GM19372 (cell line): ENCODE data around the gene LPGAT1.

Experiments
- ATAC-seq: cut with Tn5 transposase; IDR thresholded peaks from one replicate; pipeline ENCODE4 v1.9.1; 2021; ENCODE audit warnings: mild to moderate bottlenecking, low read depth, moderate library complexity; ENCODE audit not compliant: unreplicated experiment

Gene LPGAT1

DNA sequence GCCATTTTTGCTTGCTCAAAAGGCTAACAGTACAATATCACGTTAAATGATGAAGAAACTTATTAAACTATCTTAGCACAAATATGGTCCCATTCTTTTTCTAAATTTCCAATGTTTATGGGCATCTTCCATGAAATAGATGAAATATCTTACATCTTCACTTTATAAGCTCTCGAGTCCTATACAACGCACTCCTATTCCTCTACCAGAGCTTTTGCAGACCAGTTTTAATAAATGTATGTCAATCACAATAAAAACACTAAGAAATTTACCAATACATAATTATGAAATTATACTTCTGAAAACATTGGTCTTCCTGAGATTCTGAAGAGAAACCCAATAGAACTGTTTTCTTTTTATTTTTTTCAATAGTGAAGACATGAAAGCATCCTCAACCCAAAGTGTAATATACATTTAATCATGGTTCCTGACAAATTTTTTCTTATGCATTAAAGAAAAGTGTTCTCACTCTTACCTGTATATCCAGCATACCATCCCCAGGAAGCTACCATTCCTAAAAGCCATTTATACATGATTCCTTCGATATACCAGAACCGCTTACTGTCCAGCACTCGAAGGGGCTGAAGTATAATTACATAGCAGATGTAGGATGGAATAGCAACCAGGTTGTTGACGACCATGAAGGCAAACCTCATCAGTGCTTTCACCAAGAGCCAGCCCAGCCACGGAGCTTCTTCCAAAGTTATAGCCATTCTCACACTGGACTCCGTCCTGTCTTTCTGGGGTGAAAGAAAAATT lies 1.8 kb downstream of the LPGAT1 start:
- ATAC-seq: no peak

GRCh38 chr1:211827051-211827450 lies 3.5 kb downstream of the LPGAT1 start:
- no peak for ATAC-seq

- ATAC-seq: no peak
Observed at GRCh38 chr1:211825980-211826379, 4.6 kb downstream of the LPGAT1 start.

GRCh38 chr1:211822677-211823407 lies 7.7 kb downstream of the LPGAT1 start:
- ATAC-seq: no peak

DNA sequence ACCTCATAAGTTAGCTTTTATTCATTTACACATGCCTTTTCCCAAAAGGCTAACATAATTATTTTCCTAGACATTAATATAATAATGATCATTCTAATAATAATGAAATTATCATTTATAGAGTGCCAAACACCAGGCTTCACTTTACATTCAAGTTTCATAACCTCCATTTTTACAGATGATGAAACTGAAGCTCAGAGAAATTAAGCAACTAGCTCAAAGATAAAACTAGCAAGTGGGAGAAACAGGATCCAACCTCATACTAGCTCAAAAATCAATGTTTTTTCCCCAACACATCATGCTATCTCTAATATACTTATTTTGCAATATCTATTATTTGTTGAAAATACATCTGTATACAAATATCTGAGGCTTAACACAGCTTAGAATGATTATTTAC lies 14.0 kb downstream of the LPGAT1 start:
- ATAC-seq: no peak

DNA sequence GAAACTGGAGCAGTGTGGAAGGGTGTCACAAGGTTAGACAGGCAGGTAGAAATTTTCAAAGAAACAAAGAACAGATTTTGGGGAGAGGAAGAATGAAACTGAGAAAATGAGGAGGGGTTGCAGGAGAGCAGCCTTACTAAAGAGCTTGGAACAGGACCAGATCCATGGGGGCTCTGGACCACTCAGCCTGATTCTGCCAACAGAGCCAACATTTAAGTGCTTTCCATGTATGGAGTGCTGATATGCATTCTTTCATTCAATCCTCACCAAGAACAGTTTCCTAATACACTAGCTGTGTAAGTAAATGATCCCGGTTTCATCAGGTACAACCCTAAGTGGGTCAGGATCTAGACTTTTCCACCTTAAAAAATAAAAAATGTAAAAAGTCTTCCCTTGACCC lies 16.2 kb downstream of the LPGAT1 start:
- ATAC-seq: no peak

GRCh38 chr1:211813590-211813989 lies 17.0 kb downstream of the LPGAT1 start:
- no peak for ATAC-seq

DNA sequence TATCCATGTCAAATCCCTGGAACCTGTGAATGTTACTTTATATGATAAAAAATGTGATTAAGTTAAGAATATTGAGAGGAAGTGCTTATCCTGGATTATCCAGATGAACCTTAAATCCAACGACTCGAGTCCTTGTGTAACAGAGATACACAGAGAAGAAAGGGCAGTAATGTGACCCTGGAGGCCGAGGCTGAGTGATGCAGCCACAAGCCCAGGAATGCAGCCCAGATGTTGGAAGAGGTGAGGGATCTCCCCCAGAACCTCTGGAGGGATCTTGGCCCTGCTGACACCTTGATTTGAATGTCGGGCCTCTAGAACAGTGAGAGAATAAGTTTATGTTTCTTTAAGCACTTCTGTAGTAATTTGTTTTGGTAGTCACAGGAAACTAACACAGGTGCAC lies 18.0 kb downstream of the LPGAT1 start:
- ATAC-seq: no peak

DNA sequence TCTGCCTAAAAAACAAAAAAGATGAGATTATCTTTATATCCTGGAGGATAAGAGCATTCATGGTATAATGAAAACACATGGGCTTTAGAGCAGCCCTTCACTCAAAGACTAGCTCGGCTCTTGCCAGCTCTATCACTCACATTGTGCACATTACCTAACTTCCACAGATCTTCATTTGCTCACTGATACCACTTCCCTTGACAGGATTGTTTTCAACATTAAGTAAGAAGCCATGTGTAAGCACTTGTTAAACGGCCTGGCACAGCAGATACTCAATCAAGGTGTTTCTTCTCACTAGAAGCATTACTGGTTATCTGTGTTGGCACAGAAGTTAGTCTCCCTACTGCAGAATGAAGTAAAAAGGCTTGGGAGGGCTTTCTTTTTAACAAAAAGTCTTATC lies 18.7 kb downstream of the LPGAT1 start:
- no peak for ATAC-seq

DNA sequence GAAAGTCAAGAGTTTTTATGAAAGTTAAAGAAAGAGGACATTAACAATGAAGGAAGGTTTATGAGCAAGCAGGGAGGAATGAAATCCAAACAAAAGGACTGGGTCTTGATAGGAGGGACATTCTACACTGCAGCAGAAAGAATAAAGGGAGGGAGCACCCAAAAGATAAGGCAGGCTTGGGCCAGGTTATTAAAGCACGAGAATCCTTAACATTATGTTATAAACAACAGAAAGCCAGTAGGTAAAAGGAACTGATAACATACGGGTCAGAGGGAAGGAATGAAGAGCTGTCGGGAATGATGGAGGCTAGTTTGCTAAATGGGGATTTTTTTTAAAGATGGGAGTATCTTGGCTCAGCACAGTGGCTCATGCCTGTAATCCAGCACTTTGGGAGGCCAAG lies 19.4 kb downstream of the LPGAT1 start:
- no peak for ATAC-seq

DNA sequence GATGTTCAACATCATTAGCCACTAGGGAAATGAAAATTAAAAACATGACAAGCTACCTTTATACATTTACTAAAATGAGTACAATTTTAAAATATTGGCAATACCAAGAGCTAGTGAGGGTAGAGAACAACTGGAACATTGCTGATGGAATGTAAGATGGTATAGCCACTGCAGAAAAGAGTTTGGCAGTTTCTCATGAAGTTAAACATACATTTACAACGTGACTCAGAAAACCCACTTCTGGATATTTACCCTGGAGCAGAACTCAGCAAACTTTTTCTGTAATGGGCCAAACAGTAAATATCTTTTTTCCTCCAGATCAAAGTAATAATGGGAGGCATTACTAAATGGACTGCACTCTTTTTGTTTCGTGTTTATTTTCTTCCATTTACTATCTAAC lies 22.1 kb downstream of the LPGAT1 start:
- no peak for ATAC-seq

DNA sequence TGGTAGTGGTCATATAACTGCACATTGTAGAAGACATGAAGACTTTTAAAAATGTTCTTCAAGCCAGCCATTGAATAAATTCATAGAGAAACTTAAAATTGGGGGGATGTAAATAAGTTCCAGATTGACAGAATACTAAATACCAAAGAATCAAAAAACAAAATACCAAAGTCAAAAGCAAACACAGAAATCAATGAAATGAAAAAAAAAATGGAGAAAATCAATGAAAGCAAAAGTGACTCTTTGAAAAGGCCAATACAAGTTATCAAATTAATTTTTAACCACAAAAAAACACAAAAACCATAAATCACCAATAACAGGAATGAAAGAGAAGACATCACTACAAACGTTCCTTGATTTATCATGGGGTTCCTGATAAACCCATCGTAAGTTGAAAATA lies 25.6 kb downstream of the LPGAT1 start:
- no peak for ATAC-seq

DNA sequence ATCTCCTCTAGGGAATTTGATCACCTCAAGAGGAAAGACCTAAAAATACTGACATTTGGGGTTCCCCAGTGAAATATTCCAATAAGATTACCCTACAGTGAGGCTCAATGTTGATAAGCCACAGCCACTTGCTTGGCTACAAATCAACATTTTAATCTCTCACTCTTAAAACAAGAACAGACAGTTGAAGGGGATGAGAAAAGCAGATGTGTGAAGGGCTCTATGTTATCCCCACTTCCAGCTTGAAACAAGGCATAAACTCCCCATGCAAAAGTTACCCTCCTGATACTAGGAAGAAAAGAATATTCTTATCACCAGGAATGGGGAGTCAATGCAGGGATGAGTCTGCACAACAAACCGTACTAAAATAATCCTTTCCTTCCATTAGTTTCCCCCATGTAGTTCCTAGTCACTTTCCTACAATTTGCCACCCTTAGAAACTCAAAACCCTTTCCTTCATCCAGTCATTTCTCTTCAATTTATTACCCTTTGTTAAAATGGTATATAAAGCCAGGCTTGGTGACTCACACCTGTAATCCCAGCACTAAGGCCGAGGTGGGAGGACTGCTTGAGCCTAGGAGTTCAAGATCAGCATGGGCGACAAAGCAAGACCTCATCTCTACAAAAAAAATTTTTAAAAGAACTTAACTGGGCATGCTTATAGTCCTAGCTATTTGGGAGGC lies 29.5 kb downstream of the LPGAT1 start:
- ATAC-seq: no peak

GRCh38 chr1:211797994-211798393 lies 32.6 kb downstream of the LPGAT1 start:
- ATAC-seq: no peak

DNA sequence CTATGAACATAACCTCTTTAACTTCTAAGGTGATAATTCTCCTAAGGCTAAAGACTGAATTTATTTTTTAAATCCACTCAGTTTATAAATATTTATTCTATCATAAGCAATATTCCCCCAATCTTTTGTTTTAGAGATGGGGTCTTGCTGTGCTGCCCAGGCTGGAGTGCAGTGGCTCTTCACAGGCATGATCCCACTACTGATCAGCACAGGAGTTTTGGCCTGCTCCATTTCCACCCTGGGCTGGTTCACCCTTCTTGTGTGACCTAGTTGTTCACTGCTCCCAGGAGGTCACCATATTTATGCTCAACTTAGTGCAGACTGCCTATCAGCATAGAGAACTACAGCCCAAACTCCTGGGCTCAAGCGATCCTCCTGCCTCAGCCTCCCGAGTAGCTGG lies 38.6 kb downstream of the LPGAT1 start:
- ATAC-seq: no peak

- no peak for ATAC-seq
Observed at GRCh38 chr1:211789641-211790464, 40.7 kb downstream of the LPGAT1 start.

GRCh38 chr1:211788626-211789025 lies 41.9 kb downstream of the LPGAT1 start:
- no peak for ATAC-seq

DNA sequence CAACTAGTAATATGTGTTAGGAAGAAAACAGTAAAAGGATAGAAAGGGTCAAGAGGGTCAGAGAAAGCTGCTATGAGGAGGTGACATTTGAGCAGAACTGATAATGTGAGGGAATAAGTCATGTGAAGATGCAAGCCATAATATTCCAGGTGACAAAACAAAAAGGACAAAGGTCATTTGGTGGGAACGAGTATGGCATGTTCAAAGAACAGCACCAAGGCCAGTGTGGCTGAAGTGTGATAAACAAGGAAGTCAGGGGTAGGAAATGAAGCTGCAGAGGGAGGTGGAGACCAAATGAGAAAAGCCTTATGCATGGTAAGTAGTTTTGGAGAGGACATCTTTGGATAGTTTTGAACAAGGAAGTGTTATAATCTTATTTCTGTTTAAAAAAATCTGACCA lies 46.7 kb downstream of the LPGAT1 start:
- ATAC-seq: no peak

DNA sequence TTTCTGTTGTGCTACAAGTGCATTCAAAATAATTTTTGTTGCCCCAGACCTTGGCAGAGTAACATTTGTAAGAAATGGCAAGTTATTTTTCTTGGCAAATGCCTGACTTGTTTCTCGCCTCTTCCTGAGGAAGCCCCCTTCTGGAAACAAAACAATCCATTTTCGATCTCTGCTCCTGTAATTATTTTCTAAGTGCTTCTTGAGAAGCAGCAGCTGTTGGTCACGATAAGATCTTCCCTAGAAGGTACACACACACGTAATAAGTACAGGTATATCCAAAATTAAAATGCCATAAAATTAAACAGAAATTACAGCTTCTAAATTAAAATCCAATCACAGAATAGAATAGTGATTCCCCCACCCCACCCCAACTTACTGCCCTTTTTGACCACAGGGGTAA lies 47.3 kb downstream of the LPGAT1 start:
- no peak for ATAC-seq

GRCh38 chr1:211781260-211781659 lies 49.3 kb downstream of the LPGAT1 start:
- ATAC-seq: no peak

DNA sequence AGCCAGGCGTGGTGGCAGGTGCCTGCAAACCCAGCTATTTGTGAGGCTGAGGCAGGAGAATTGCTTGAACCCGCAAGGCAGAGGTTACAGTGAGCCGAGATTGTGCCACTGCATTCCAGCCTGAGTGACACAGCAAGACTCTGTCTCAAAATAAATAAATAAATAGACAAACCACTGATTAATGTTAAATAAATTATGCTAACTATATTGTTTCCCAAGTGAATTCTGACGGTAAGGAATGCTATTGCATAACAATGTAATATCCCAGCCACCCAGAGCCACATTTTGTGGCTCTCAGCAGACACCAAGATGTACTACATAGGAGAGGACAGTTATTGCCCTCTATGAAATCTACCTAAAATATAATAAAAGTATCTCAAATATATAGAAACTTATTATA lies 55.4 kb downstream of the LPGAT1 start:
- no peak for ATAC-seq
